ENCODE measurements around the gene CHRM4. TPM values are rescaled to one million over a fixed set of nuclear protein-coding genes. Genes with fewer than 3 reads are reported as not detected.
"Not testable (repeated sequence)": the region's sequence is repeated elsewhere in the genome, so short reads cannot be mapped to it uniquely, and the experiment has no call there.

CHRM4 gene
- total and polyA plus RNA-seq, 11 donors: 0.08 to 0.27 (median 0.17) TPM; not detected in 7

GRCh38 chr11:46380340-46381047 is 11.1 kb downstream of the CHRM4 start:
- peak; percentile 75 to 83 (median 82) for DNase-seq
- TF ChIP-seq POLR2A (IDR thresholded peaks at IDR 0.05) (no peak), CTCF (IDR thresholded peaks at IDR 0.05) (no peak)
- 5 to 12% (median 8%) methylated on average over 17 to 45 of the region's 45 CpGs for WGBS, 4 donors
- intact Hi-C loops (cut with DNase I): loop anchor here in 3 of 10 donors (10.0 kb wide), 1 partner anchor 234 kb away; the partner anchor contains the start of genes ATG13 (in 3 of the 3) and HARBI1 (in 3 of the 3)
- ATAC-seq: peak; percentile 12 to 66 (median 33)
- H3K4me1 ChIP-seq: peaks cover 0 to 32% (median 16%) of the 10 kb centered on the region in 12 donors
- H3K36me3 ChIP-seq: peaks cover 0 to 28% (median 25%) of the 10 kb centered on the region in 9 donors
- no peaks in the 10 kb centered on the region for H3K9me3 ChIP-seq
- H3K27ac ChIP-seq: peak overlapping the region; percentile 14 to 88 (median 80)
- peak overlapping the region; percentile 40 to 78 (median 72) for H3K4me3 ChIP-seq
- peaks cover 0 to 13% (median 0%) of the 10 kb centered on the region in 9 donors for H3K27me3 ChIP-seq

DNA sequence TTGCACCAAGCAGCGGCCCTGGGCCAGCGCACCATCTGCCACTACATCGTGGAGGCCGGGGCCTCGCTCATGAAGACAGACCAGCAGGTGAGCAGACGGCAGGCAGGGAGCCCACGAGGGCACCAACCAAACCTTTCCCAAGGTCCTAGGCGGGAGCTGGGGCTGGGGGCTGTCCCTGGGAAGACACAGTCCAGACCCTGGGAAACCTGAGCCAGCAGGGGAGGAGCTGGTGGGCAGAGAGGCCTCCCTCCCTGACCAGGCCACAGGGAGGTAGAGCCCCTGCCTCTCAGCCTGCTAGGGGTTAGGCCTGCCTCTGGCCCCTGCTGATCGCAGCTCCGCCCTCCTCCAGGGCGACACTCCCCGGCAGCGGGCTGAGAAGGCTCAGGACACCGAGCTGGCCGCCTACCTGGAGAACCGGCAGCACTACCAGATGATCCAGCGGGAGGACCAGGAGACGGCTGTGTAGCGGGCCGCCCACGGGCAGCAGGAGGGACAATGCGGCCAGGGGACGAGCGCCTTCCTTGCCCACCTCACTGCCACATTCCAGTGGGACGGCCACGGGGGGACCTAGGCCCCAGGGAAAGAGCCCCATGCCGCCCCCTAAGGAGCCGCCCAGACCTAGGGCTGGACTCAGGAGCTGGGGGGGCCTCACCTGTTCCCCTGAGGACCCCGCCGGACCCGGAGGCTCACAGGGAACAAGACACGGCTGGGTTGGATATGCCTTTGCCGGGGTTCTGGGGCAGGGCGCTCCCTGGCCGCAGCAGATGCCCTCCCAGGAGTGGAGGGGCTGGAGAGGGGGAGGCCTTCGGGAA is 11.9 kb downstream of the CHRM4 start:
- H3K27ac ChIP-seq: peak overlapping the region in 11 of 12 donors; percentile 67 to 88 (median 81)
- H3K27me3 ChIP-seq: peaks cover 0 to 13% (median 0%) of the 10 kb centered on the region in 9 donors
- 67 to 70% (median 69%) methylated on average over 4 to 34 of the region's 36 CpGs for WGBS, 4 donors
- peaks cover 0 to 32% (median 16%) of the 10 kb centered on the region in 12 donors for H3K4me1 ChIP-seq
- DNase-seq: peak in 1 of 5 donors; percentile 50
- H3K9me3 ChIP-seq: not testable (repeated sequence)
- H3K36me3 ChIP-seq: peaks cover 0 to 36% (median 33%) of the 10 kb centered on the region in 9 donors
- H3K4me3 ChIP-seq: peak overlapping the region in 6 of 12 donors; percentile 71 to 76 (median 75)
- peak in 3 of 4 donors; percentile 2 to 11 (median 9) for ATAC-seq
- intact Hi-C loops (cut with DNase I): loop anchor here in 3 of 10 donors (10.0 kb wide), 1 partner anchor 235 kb away; the partner anchor contains the start of genes ATG13 (in 3 of the 3) and HARBI1 (in 3 of the 3)

- ATAC-seq (peak in 2 of 4 donors; percentile 1 to 2), DNase-seq (peak in 1 of 5 donors; percentile 51)
- intact Hi-C loops (cut with DNase I): no loop called here
- Histone ChIP-seq H3K4me1 (peaks cover 0 to 32% (median 16%) of the 10 kb centered on the region in 12 donors), H3K36me3 (peaks cover 0 to 43% (median 40%) of the 10 kb centered on the region in 9 donors), H3K27me3 (peaks cover 0 to 13% (median 0%) of the 10 kb centered on the region in 9 donors), H3K9me3 (no peaks in the 10 kb centered on the region), H3K27ac (peak overlapping the region in 2 of 12 donors; percentile 81 to 84), H3K4me3 (no peak overlapping the region)
- WGBS, 4 donors: 66 to 80% (median 73%) methylated on average over 12 to 20 of the region's 20 CpGs
- TF ChIP-seq POLR2A (IDR thresholded peaks at IDR 0.05): no peak
- TF ChIP-seq CTCF (IDR thresholded peaks at IDR 0.05): no peak
Observed at GRCh38 chr11:46378811-46379481, 12.6 kb downstream of the CHRM4 start.

- H3K36me3 ChIP-seq: peaks cover 0 to 50% (median 46%) of the 10 kb centered on the region in 9 donors
- intact Hi-C loops (cut with DNase I): no loop called here
- no peak overlapping the region for H3K27ac ChIP-seq
- H3K9me3 ChIP-seq: no peaks in the 10 kb centered on the region
- WGBS, 4 donors: 74 to 93% (median 85%) methylated on average over 7 to 10 of the region's 10 CpGs
- no peak overlapping the region for H3K4me3 ChIP-seq
- no peak for TF ChIP-seq CTCF (IDR thresholded peaks at IDR 0.05)
- TF ChIP-seq POLR2A (IDR thresholded peaks at IDR 0.05): no peak
- DNase-seq (peak in 1 of 5 donors; percentile 46), ATAC-seq (no peak)
- H3K4me1 ChIP-seq: peaks cover 0 to 32% (median 16%) of the 10 kb centered on the region in 12 donors
- peaks cover 0 to 13% (median 0%) of the 10 kb centered on the region in 9 donors for H3K27me3 ChIP-seq
Observed at GRCh38 chr11:46378296-46378695, 13.3 kb downstream of the CHRM4 start.
